ENCODE results near the gene STYK1.

STYK1 gene

DNA sequence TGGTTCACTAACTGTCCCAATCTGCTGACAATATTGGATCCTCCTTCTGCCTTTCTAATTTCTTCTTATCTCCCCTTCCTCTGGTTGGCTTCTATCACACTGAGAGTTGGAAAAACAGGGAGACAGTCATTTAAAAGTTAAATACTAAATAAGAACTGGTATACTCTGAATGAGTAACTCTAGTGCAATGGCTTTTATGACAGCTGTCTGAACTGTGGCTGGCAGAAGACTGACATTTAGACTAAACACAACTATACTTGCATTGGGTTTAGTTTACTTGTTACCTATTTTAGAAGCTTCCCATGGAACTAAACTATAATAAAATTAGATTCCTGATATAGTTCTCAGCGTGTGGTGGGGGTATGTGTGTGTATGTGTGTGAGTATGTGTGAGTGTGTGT is 52.6 kb downstream of the STYK1 start:
- H3K9ac ChIP-seq (ENCODE audit: low read depth, low read length, poor library complexity, severe bottlenecking), result no peak overlapping the region

DNA sequence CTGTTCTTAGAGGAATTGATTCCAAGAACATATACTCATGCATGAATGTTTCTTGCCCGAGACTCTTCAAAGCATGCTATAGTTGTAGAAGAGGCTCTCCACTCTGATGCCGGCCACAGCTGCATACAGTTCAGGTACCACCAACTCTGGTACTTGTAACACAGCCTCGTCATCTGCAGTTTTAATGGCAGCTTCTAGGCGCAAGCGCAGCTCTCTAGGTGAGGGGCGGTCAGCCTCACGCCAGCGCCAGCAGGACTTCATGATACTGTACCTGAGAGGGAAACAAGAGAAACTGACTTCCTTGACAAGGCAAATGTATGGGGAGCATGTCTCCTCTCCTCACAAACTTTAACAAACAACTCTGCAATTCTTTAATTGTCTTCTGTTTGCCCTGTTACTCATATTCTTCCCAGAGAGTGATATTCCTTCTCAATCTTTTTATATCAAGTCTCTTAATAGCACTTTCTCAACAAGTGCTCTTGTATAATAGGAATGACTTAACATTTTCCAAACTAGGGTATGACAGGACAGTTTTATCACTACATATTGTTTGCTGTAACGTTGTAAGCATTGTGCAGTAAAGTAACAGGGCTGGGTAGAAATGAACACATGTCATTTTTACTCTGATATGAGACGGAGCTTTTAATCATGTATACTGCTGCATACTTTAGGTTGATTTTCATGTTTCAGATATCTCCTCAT is 53.6 kb downstream of the STYK1 start:
- no peaks in the 10 kb centered on the region for H3F3A ChIP-seq (ENCODE audit: low read depth)
- no peaks in the 10 kb centered on the region for H3K9me3 ChIP-seq (ENCODE audit: insufficient read depth, low read depth, low read length)
- no peak overlapping the region for H3K9ac ChIP-seq (ENCODE audit: low read depth, low read length, poor library complexity, severe bottlenecking)
- H4K20me1 ChIP-seq (ENCODE audit: insufficient read depth, low read length, poor library complexity, severe bottlenecking), result no peaks in the 10 kb centered on the region
- no peaks in the 10 kb centered on the region for H3K4me1 ChIP-seq (ENCODE audit: insufficient read depth, low read length, poor library complexity, severe bottlenecking)
- no peaks in the 10 kb centered on the region for H3K79me2 ChIP-seq (ENCODE audit: insufficient read depth, low read length)
- no peak overlapping the region for H2AFZ ChIP-seq (ENCODE audit: low read length)
- no peak overlapping the region for H3K4me2 ChIP-seq (ENCODE audit: low read depth, low read length, poor library complexity, severe bottlenecking)
- peaks cover 24% of the 10 kb centered on the region; the same call in 1 of the 2 replicates for H3K36me3 ChIP-seq (ENCODE audit: insufficient read depth, low read length)
- no peak for TF ChIP-seq EZH2phosphoT487 (IDR thresholded peaks at IDR 0.05; ENCODE audit: borderline replicate concordance)
- TF ChIP-seq, protein P1, sequence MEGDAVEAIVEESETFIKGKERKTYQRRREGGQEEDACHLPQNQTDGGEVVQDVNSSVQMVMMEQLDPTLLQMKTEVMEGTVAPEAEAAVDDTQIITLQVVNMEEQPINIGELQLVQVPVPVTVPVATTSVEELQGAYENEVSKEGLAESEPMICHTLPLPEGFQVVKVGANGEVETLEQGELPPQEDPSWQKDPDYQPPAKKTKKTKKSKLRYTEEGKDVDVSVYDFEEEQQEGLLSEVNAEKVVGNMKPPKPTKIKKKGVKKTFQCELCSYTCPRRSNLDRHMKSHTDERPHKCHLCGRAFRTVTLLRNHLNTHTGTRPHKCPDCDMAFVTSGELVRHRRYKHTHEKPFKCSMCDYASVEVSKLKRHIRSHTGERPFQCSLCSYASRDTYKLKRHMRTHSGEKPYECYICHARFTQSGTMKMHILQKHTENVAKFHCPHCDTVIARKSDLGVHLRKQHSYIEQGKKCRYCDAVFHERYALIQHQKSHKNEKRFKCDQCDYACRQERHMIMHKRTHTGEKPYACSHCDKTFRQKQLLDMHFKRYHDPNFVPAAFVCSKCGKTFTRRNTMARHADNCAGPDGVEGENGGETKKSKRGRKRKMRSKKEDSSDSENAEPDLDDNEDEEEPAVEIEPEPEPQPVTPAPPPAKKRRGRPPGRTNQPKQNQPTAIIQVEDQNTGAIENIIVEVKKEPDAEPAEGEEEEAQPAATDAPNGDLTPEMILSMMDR (conservative IDR thresholded peaks at IDR 0.05; ENCODE audit: low read length), result no peak
- no peak overlapping the region for H3K4me3 ChIP-seq (ENCODE audit: low read length, poor library complexity, severe bottlenecking)
- H3K27me3 ChIP-seq (ENCODE audit: insufficient read depth, low read length, poor library complexity, severe bottlenecking), result no peaks in the 10 kb centered on the region
- H3K9me2 ChIP-seq (replicated peaks; ENCODE audit: low read depth, low read length), result no peaks in the 10 kb centered on the region

More for the DNA sequence above, 52.6 kb downstream of the STYK1 start:
- H3K9me3 ChIP-seq (ENCODE audit: insufficient read depth, low read depth, low read length), result no peaks in the 10 kb centered on the region
- no peak overlapping the region for H3K4me2 ChIP-seq (ENCODE audit: low read depth, low read length, poor library complexity, severe bottlenecking)
- no peaks in the 10 kb centered on the region for H3K9me2 ChIP-seq (replicated peaks; ENCODE audit: low read depth, low read length)
- no peak overlapping the region for H2AFZ ChIP-seq (ENCODE audit: low read length)
- no peaks in the 10 kb centered on the region for H3K79me2 ChIP-seq (ENCODE audit: insufficient read depth, low read length)
- H3K4me1 ChIP-seq (ENCODE audit: insufficient read depth, low read length, poor library complexity, severe bottlenecking), result no peaks in the 10 kb centered on the region
- H3K36me3 ChIP-seq (ENCODE audit: insufficient read depth, low read length), result peaks cover 24% of the 10 kb centered on the region; the same call in 1 of the 2 replicates
- no peaks in the 10 kb centered on the region for H4K20me1 ChIP-seq (ENCODE audit: insufficient read depth, low read length, poor library complexity, severe bottlenecking)
- H3K4me3 ChIP-seq (ENCODE audit: low read length, poor library complexity, severe bottlenecking), result no peak overlapping the region
- no peaks in the 10 kb centered on the region for H3K27me3 ChIP-seq (ENCODE audit: insufficient read depth, low read length, poor library complexity, severe bottlenecking)
- H3F3A ChIP-seq (ENCODE audit: low read depth), result no peaks in the 10 kb centered on the region
- no peak for TF ChIP-seq EZH2phosphoT487 (IDR thresholded peaks at IDR 0.05; ENCODE audit: borderline replicate concordance)
- TF ChIP-seq, protein P1 (conservative IDR thresholded peaks at IDR 0.05; ENCODE audit: low read length), result no peak

DNA sequence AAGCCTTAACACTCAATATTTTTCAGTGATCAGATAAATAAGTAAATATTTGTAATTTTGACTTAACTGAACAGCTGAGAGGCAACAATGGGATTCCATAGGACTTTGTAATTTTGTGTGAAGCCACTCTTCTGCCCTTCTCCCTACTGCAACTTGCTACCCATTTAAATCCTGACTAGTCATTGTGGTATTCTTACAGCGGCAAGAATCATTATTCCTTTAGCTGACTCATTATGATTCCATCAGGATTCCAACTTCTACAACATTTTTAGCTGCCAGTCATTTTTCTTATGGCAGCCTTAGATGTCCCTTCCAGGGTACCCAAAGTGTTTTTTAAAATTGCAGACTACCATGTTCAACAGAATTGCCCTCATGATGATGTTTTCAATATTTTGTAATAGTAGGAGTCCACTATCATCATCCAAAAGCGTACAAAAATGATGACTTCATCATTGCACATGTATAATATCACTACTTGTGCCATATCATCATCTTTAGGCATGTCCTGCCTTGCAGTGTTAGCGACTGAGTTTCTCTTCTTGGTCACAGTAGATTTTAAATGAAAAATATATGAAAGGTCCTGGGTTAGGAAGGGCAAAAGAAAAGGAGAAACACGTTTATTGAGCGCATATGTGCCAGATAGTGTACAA is 55.4 kb downstream of the STYK1 start:
- no peak overlapping the region for H3K4me3 ChIP-seq (ENCODE audit: low read length, poor library complexity, severe bottlenecking)
- no peaks in the 10 kb centered on the region for H3F3A ChIP-seq (ENCODE audit: low read depth)
- H3K4me2 ChIP-seq (ENCODE audit: low read depth, low read length, poor library complexity, severe bottlenecking), result no peak overlapping the region
- H4K20me1 ChIP-seq (ENCODE audit: insufficient read depth, low read length, poor library complexity, severe bottlenecking), result no peaks in the 10 kb centered on the region
- H3K9ac ChIP-seq (ENCODE audit: low read depth, low read length, poor library complexity, severe bottlenecking), result no peak overlapping the region
- no peaks in the 10 kb centered on the region for H3K9me3 ChIP-seq (ENCODE audit: insufficient read depth, low read depth, low read length)
- peaks cover 16% of the 10 kb centered on the region; the same call in 1 of the 2 replicates for H3K36me3 ChIP-seq (ENCODE audit: insufficient read depth, low read length)
- H2AFZ ChIP-seq (ENCODE audit: low read length), result no peak overlapping the region
- peaks cover 6% of the 10 kb centered on the region for H3K4me1 ChIP-seq (ENCODE audit: insufficient read depth, low read length, poor library complexity, severe bottlenecking)
- no peaks in the 10 kb centered on the region for H3K9me2 ChIP-seq (replicated peaks; ENCODE audit: low read depth, low read length)
- H3K79me2 ChIP-seq (ENCODE audit: insufficient read depth, low read length), result no peaks in the 10 kb centered on the region
- TF ChIP-seq, protein P1 (conservative IDR thresholded peaks at IDR 0.05; ENCODE audit: low read length), result no peak
- TF ChIP-seq EZH2phosphoT487 (IDR thresholded peaks at IDR 0.05; ENCODE audit: borderline replicate concordance), result no peak
- H3K27me3 ChIP-seq (ENCODE audit: insufficient read depth, low read length, poor library complexity, severe bottlenecking), result no peaks in the 10 kb centered on the region

Data from Loucy (cell line).